BJ (cell line): ENCODE measurements around the gene ALDOB. TPM values are rescaled to one million over a fixed set of nuclear protein-coding genes. Genes with fewer than 3 reads are reported as not detected.
"Not testable (repeated sequence)": the region's sequence is repeated elsewhere in the genome, so short reads cannot be mapped to it uniquely, and the experiment has no call there.

Experiments used
- CTCF ChIA-PET: fragments of 350-600 bp; formaldehyde crosslinking; extraction: SDS; loops from one replicate; lab custom pipeline; 2021; ENCODE audit warnings: antibody characterized with exemption, inconsistent platforms; lab: Yijun Ruan, JAX
- POLR2A ChIA-PET: fragments of 300-600 bp; sonication (Branson Sonifier 250); formaldehyde crosslinking; extraction: SDS; loops from one replicate; lab custom pipeline; 2021; ENCODE audit warnings: antibody characterized with exemption; lab: Charles Lee
- DNase-seq: peaks from one replicate; pipeline ENCODE4 v3.0.0-alpha.2; 2011; ENCODE audit warnings: low read depth
- H3K27me3 ChIP-seq: 2 replicates; pipeline ENCODE4 v1.6.0; 2011; ENCODE audit warnings: low read length; ENCODE audit not compliant: control insufficient read depth, insufficient read depth
- H3K36me3 ChIP-seq: 2 replicates; pipeline ENCODE4 v1.5.1; 2011; ENCODE audit warnings: low read length; ENCODE audit not compliant: control insufficient read depth, insufficient read depth
- H3K4me3 ChIP-seq: 2 replicates; pipeline ENCODE4 v1.5.1; 2011; ENCODE audit warnings: low read depth, mild to moderate bottlenecking, control low read depth, low read length
- polyA plus RNA-seq: library from polyadenylated mRNA; depleted of rRNA; stranded (reverse); fragments of >200 nt; gene quantifications from 2 replicates; pipeline ENCODE4 v1.2.3, GENCODE V29; 2011
- TF ChIP-seq, protein P1 (sequence below): IDR thresholded peaks from 2 replicates; pipeline ENCODE4 v1.5.1; 2011; ENCODE audit warnings: low read depth, mild to moderate bottlenecking, control low read depth, inconsistent platforms, low read length, moderate library complexity; ENCODE audit not compliant: insufficient read depth

The ALDOB gene
- polyA plus RNA-seq, 1 experiment = not detected

DNA sequence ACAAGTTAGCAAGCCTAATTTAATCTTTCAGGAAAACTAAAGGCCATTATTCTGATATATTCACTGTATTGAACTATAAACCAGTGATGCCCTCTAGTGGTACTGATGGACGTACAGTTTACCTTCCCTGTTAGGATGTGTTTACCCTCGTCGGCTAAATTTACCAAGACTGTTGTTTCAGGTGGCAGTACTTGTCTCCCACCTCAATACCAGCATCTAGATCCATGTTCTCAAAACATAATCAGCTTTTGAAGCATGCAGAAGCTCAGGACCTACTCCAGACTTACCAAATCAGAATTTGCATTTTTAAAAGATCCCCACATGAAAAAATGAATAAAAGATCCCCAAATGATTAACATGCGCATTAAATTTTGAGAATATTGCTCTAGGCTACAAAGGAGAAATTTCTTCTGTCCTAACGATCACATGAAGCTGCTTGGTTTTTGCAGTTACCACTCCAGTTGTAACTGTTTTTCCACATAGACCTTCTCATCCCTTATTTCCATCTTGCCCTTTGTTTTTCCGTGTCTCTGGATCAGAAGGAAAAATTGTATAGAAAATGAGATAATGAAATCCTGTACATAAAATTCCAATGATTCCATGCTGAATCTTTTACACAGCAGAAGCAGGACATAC is 47.6 kb downstream of the ALDOB start:
- TF ChIP-seq, protein P1, sequence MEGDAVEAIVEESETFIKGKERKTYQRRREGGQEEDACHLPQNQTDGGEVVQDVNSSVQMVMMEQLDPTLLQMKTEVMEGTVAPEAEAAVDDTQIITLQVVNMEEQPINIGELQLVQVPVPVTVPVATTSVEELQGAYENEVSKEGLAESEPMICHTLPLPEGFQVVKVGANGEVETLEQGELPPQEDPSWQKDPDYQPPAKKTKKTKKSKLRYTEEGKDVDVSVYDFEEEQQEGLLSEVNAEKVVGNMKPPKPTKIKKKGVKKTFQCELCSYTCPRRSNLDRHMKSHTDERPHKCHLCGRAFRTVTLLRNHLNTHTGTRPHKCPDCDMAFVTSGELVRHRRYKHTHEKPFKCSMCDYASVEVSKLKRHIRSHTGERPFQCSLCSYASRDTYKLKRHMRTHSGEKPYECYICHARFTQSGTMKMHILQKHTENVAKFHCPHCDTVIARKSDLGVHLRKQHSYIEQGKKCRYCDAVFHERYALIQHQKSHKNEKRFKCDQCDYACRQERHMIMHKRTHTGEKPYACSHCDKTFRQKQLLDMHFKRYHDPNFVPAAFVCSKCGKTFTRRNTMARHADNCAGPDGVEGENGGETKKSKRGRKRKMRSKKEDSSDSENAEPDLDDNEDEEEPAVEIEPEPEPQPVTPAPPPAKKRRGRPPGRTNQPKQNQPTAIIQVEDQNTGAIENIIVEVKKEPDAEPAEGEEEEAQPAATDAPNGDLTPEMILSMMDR = peak; percentile 69
- no peak for DNase-seq
- Histone ChIP-seq H3K36me3 (no peaks in the 10 kb centered on the region), H3K4me3 (no peak overlapping the region), H3K27me3 (no peaks in the 10 kb centered on the region)
- POLR2A ChIA-PET = no interaction called here
- CTCF ChIA-PET = interaction anchor here (0.6 to 2.4 kb wide), 14 partner anchors 9 to 111 kb away, joined by 3 to 19 read pairs (median 3); partner anchors contain the start of genes MRPL50 and ZNF189

DNA sequence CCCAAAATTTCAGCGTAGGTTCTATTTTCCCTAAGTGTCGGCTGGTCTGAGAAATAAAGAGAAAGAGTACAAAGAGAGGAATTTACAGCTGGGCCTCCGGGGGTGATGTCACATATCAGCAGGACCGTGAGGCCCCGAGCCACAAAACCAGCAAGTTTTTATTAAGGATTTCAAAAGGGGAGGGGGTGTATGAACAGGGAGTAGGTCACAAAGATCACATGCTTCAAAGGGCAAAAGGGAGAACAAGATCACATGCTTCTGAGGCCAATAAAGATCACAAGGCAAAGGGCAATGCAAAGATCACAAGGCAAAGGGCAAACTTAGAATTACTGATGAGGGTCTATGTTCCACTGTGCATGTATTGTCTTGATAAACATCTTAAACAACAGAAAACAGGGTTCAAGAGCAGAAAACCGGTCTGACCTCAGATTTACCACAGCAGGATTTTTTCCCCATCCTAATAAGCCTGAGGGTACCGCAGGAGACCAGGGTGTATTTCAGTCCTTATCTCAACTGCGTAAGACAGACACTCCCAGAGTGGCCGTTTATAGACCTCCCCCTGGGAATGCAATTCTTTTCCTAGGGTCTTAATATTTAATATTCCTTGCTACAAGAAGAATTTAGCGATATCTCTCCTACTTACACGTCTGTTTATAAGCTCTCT is 50.6 kb downstream of the ALDOB start, which contains the start of gene BAAT:
BAAT (minus strand) TSS at position 134 of the 664 bp plus-strand sequence. CDS start 13,602 bp downstream, outside the sequence.
- H3K36me3 ChIP-seq, H3K27me3 ChIP-seq, CTCF ChIA-PET, H3K4me3 ChIP-seq, POLR2A ChIA-PET, DNase-seq: not testable (repeated sequence)

DNA sequence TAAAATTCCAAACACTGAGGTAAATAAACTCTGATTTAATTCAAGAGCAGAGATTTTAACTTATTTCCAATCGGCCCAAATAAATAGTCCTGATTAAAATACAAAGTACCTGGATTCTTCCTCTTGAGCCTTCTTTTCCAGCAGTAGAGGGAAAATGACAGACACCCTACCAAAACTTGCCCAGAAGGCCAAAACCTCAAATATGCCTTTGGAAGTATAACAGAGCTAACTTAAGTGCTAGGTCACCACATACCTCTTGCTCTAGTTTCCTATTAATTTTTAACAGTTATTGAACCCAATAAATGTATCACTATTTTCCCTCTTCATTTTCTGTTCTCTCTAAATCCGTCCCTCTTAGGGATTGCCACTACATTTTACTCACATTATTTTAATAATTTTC is 52.2 kb downstream of the ALDOB start:
- Histone ChIP-seq H3K27me3 (no peaks in the 10 kb centered on the region), H3K4me3 (no peak overlapping the region), H3K36me3 (no peaks in the 10 kb centered on the region)
- CTCF ChIA-PET = interaction anchor here (0.6 to 1.9 kb wide), 2 partner anchors 16 to 71 kb away, joined by 4 to 5 read pairs; no protein-coding TSS in a partner anchor
- DNase-seq = no peak
- POLR2A ChIA-PET = interaction anchor here (0.7 kb wide), 1 partner anchor 569 kb away, joined by 3 read pairs; no protein-coding TSS in a partner anchor
- TF ChIP-seq, protein P1 = no peak

DNA sequence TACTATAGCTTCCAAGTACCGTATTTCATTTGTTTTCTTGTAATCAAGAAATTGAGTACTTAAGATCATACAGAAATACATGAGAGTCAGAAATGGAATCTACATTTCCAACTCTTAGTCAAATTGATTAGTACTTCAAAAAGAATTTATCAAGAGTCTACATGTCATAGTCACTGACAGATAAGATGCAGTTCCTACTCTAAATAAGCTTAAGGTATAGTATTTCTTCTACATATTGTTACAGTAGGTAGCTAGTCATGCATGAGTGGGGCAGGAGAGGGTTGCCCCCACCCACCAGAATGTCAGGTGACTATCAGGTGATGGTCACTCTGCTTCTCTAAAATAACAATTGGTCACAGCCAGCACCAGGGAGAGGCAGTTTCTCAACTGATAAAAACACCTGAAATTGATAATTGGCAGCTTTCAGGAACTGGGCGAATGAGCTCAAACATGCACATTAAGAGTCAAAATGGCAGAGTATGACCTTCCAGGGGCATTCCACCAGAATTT is 53.7 kb downstream of the ALDOB start:
- CTCF ChIA-PET = interaction anchor here (1.9 kb wide), 1 partner anchor 70 kb away, joined by 5 read pairs; no protein-coding TSS in a partner anchor
- POLR2A ChIA-PET = no interaction called here

DNA sequence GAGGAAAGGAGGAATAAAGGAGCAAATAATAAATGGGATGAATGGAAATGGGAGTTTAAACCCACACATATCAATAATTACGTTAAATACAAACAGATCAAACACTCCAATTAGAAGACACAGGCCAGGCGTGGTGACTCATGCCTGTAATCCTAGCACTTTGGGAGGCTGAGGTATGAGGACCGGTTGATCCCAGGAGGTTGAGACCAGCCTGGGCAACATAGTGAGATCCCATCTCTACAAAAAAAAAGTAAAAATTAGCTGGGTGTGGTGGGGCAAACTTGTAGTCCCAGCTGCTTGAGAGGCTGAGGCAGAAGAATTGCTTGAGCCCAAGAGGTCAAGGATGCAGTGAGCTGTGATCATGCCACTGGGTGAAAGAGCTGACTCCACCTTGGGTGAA is 54.5 kb downstream of the ALDOB start:
- ChIA-PET POLR2A (no interaction called here), CTCF (no interaction called here)
- Histone ChIP-seq H3K4me3 (no peak overlapping the region), H3K36me3 (no peaks in the 10 kb centered on the region), H3K27me3 (no peaks in the 10 kb centered on the region)
- TF ChIP-seq, protein P1 = no peak
- DNase-seq = no peak

More for the DNA sequence above, 53.7 kb downstream of the ALDOB start:
- TF ChIP-seq, protein P1 = no peak
- H3K27me3 ChIP-seq = no peaks in the 10 kb centered on the region
- H3K4me3 ChIP-seq = no peak overlapping the region
- no peaks in the 10 kb centered on the region for H3K36me3 ChIP-seq
- DNase-seq = no peak
